K562 (cell line): ENCODE data around the gene DNALI1. TPM values are rescaled to one million over a fixed set of nuclear protein-coding genes. Genes with fewer than 3 reads are reported as not detected.

ENCODE experiments used
- ARID2 ChIP-seq: fragments of 450-650 bp; IDR thresholded peaks from 2 replicates; pipeline ENCODE4 v1.6.1; 2017; ENCODE audit warnings: antibody characterized with exemption, mild to moderate bottlenecking
- ARNT ChIP-seq, 2 experiments: fragments of 450-650 bp; IDR thresholded peaks; 2 replicates each; pipeline ENCODE4 v1.6.1; 2016; ENCODE audit warnings: mild to moderate bottlenecking in 1 of 2
- CBX5 ChIP-seq: IDR thresholded peaks from 2 replicates; pipeline ENCODE4 v1.6.1; 2014; ENCODE audit warnings: low read depth, borderline replicate concordance
- FOXJ2 ChIP-seq: fragments of 200-800 bp; sonication (Bioruptor generic); IDR thresholded peaks from 2 replicates; pipeline ENCODE4 v1.6.1; 2016; ENCODE audit warnings: missing genetic modification characterization, missing compliant biosample characterization
- FUS ChIP-seq: fragments of 200-400 bp; formaldehyde crosslinking; optimal IDR thresholded peaks from 2 replicates; pipeline ENCODE3; 2017; ENCODE audit warnings: low read depth, low read length
- HDAC6 ChIP-seq: IDR thresholded peaks from 2 replicates; pipeline ENCODE4 v1.6.1; 2012; ENCODE audit warnings: low read depth, mild to moderate bottlenecking, control low read depth, inconsistent platforms, low read length, moderate library complexity
- NELFE ChIP-seq: IDR thresholded peaks from 2 replicates; pipeline ENCODE4 v1.6.1; 2011; ENCODE audit warnings: mild to moderate bottlenecking; ENCODE audit not compliant: insufficient read depth, insufficient read length
- NKRF ChIP-seq: fragments of 450-650 bp; IDR thresholded peaks from 2 replicates; pipeline ENCODE4 v1.6.1; 2016; ENCODE audit warnings: borderline replicate concordance
- PPARD ChIP-seq: fragments of 250-450 bp; sonication (Bioruptor Pico); IDR thresholded peaks from 2 replicates; pipeline ENCODE4 v1.8.0; 2022; ENCODE audit warnings: inconsistent platforms, mild to moderate bottlenecking, moderate library complexity
- PRDM10 ChIP-seq: fragments of 450-650 bp; IDR thresholded peaks from 2 replicates; pipeline ENCODE4 v1.6.1; 2018; ENCODE audit not compliant: partially characterized antibody
- PRPF4 ChIP-seq: fragments of 200-400 bp; formaldehyde crosslinking; IDR thresholded peaks from one replicate; pipeline ENCODE4 v1.6.1; 2017; ENCODE audit warnings: low read length, low read depth, mild to moderate bottlenecking; ENCODE audit not compliant: insufficient read depth, poor library complexity, severe bottlenecking
- SIN3B ChIP-seq: fragments of 450-650 bp; IDR thresholded peaks from 2 replicates; pipeline ENCODE4 v1.6.1; 2017; ENCODE audit warnings: low read depth, mild to moderate bottlenecking, moderate library complexity
- SIX5 ChIP-seq, 2 experiments: IDR thresholded peaks; 2 replicates each; pipeline ENCODE4 v1.6.1; 2011; ENCODE audit warnings: low read length in 2 of 2, borderline replicate concordance in 1 of 2, low read depth in 1 of 2, mild to moderate bottlenecking in 1 of 2, moderate library complexity in 1 of 2; ENCODE audit not compliant: insufficient read depth in 1 of 2
- STAT5A ChIP-seq: IDR thresholded peaks from 2 replicates; pipeline ENCODE4 v1.6.1; 2012; ENCODE audit warnings: low read length, inconsistent platforms, borderline replicate concordance
- ZNF57 ChIP-seq: fragments of 450-650 bp; formaldehyde crosslinking; IDR thresholded peaks from 2 replicates; pipeline ENCODE4 v1.4.0; 2020; ENCODE audit warnings: mild to moderate bottlenecking, moderate library complexity
- polyA plus RNA-seq, 8 experiments: library from polyadenylated mRNA; depleted of rRNA in 4 of 8; stranded (reverse) in 5 of 8; unstranded in 3 of 8; fragments of >200 nt; fragmentation: Nextera tagmentation in 2 of 8; fragmentation: Illumina TruSeq in 1 of 8; extraction: Ambion mirVana in 2 of 8; extraction: Trizol in 1 of 8; gene quantifications; 2 replicates each; pipeline versions ENCODE4 v1.2.1 to v1.2.3, GENCODE V29; 2011 to 2014; ENCODE audit warnings: inconsistent platforms in 1 of 8, missing spikeins in 1 of 8
- total RNA-seq, 7 experiments: library from RNA; depleted of rRNA in 6 of 7; stranded (reverse); fragments of >200 nt in 6 of 7; fragmentation: Illumina TruSeq in 2 of 7; extraction: Trizol in 2 of 7; gene quantifications; 2 replicates each; pipeline versions ENCODE4 v1.2.1 to v1.2.3, GENCODE V29; 2011 to 2021; ENCODE audit warnings: low replicate concordance in 1 of 7
- TF ChIP-seq, protein P1 (sequence below): fragments of 450-650 bp; IDR thresholded peaks from 2 replicates; pipeline ENCODE4 v1.6.1; 2016
- TF ChIP-seq, protein P2 (sequence below), 2 experiments: fragments of 250-450 bp in 1 of 2; fragments of 450-650 bp in 1 of 2; sonication (Bioruptor Pico) in 1 of 2; IDR thresholded peaks; 2 replicates each; pipeline versions ENCODE4 v1.6.1 to v1.8.0; 2016 to 2021; ENCODE audit warnings: mild to moderate bottlenecking in 2 of 2, moderate library complexity in 2 of 2, missing compliant biosample characterization in 1 of 2, missing genetic modification characterization in 1 of 2

Gene DNALI1
- total and polyA plus RNA-seq, 9 of the 15 experiments (the other 6 are each of a cell fraction or from before 2014, with no cell fraction given): 0.87 to 5.6 (median 1.2) TPM

DNA sequence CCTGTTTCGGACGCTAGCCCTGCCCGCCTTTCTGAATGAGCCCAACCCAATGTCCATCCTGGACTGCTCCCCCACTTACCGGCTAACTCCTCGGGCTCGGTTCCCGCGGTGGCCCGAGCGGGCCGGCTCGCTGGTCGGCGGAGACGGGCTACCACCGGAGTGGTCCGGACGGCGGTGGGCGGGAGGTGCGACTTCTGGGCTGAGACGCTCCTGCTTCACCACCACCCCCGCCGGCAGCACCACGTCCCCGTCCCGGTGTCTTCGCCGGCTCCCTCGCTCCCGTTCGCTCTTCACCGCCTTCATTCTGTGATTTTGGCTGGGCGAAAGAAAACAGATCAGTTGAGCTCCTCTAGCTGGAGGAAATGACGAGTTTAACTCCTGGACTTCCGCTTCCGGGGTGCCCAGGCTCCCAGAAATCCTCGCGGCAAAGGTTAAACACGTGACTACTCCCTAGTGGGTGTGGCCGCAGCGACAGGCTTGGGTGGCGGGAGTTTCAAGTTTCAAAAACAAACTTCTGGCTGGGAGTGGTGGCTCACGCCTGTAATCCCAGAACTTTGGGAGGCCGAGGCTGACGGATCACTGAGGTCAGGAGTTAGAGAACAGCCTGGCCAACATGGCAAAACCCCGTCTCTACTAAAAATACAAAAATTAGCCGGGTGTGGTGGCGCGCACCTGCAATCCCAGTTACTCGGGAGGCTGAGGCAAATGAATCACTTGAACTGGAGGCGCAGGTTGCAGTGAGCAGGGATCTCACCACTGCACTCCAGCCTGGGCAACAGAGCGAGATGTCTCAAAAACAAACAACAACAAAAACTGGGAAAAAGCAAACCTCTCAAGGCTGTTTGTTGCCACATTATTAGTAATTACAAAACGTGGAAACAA is 2.6 kb upstream of the DNALI1 start, which contains the start of gene SNIP1 (continued):
- TF ChIP-seq PRDM10 (peak; percentile 33), NELFE (no peak), ARNT (IDR thresholded peaks at IDR 0.05) (peak; percentile 81 to 98; a peak in 3 of 4 replicates), FUS (no peak), STAT5A (no peak), SIN3B (peak; percentile 94), ARID2 (no peak), ZNF57 (CRISPR knock-in tag) (no peak), PRPF4 (no peak), SIX5 (IDR thresholded peaks at IDR 0.05; ENCODE audit: borderline replicate concordance in 1 of 2, insufficient read depth in 1 of 2, low read depth in 1 of 2, low read length in 2 of 2) (peak; percentile 31 to 51), NKRF (peak; percentile 79; the same call in 1 of the 2 replicates), PPARD (CRISPR knock-in tag) (no peak), FOXJ2 (tag) (no peak), CBX5 (peak; percentile 88), HDAC6 (no peak)
- TF ChIP-seq, protein P1, sequence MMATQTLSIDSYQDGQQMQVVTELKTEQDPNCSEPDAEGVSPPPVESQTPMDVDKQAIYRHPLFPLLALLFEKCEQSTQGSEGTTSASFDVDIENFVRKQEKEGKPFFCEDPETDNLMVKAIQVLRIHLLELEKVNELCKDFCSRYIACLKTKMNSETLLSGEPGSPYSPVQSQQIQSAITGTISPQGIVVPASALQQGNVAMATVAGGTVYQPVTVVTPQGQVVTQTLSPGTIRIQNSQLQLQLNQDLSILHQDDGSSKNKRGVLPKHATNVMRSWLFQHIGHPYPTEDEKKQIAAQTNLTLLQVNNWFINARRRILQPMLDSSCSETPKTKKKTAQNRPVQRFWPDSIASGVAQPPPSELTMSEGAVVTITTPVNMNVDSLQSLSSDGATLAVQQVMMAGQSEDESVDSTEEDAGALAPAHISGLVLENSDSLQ: peak; percentile 73
- TF ChIP-seq, protein P2, sequence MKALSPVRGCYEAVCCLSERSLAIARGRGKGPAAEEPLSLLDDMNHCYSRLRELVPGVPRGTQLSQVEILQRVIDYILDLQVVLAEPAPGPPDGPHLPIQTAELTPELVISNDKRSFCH (CRISPR knock-in tag; IDR thresholded peaks at IDR 0.05): 0 out of 2 replicates have a peak, but pooled peaks have one; percentile 2
- TF ChIP-seq, protein P2 (tag; IDR thresholded peaks at IDR 0.05): peak; percentile 45; the same call in 1 of the 2 replicates
